Panc1 (cell line): ENCODE results near the gene RNF145.

Experiments used
- TF ChIP-seq, protein P1 (sequence below): fragments of 450-650 bp; IDR thresholded peaks from 2 replicates; pipeline ENCODE4 v1.5.1; 2017; ENCODE audit warnings: mild to moderate bottlenecking
- TF ChIP-seq, protein P2 (sequence below), 2 experiments: IDR thresholded peaks; 2 replicates each; pipeline ENCODE4 v1.6.1; 2011 to 2012; ENCODE audit warnings: low read depth in 2 of 2, control low read depth in 1 of 2, low read length in 1 of 2, mild to moderate bottlenecking in 1 of 2, moderate library complexity in 1 of 2; ENCODE audit not compliant: insufficient read depth in 1 of 2

DNA sequence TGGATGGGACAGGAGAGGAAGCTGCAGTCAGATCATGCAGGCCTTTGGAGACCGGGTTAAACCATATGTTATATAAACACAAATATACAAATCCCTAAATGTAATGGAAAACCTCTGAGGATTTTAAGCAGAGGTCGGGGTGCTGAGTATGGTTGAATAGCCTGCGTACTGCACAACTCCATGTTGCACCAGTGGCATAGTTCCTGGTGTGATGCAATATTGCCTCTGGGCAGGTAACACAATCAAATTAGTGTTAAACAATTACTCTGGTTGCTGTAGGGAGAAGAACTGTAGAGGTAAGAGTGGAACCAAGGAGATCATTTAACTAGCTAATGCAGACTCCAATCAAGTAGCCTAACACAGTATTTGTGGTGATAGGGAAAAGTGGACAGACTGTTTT is 21.3 kb upstream of the RNF145 start:
- TF ChIP-seq, protein P1, sequence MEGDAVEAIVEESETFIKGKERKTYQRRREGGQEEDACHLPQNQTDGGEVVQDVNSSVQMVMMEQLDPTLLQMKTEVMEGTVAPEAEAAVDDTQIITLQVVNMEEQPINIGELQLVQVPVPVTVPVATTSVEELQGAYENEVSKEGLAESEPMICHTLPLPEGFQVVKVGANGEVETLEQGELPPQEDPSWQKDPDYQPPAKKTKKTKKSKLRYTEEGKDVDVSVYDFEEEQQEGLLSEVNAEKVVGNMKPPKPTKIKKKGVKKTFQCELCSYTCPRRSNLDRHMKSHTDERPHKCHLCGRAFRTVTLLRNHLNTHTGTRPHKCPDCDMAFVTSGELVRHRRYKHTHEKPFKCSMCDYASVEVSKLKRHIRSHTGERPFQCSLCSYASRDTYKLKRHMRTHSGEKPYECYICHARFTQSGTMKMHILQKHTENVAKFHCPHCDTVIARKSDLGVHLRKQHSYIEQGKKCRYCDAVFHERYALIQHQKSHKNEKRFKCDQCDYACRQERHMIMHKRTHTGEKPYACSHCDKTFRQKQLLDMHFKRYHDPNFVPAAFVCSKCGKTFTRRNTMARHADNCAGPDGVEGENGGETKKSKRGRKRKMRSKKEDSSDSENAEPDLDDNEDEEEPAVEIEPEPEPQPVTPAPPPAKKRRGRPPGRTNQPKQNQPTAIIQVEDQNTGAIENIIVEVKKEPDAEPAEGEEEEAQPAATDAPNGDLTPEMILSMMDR = no peak
- TF ChIP-seq, protein P2, sequence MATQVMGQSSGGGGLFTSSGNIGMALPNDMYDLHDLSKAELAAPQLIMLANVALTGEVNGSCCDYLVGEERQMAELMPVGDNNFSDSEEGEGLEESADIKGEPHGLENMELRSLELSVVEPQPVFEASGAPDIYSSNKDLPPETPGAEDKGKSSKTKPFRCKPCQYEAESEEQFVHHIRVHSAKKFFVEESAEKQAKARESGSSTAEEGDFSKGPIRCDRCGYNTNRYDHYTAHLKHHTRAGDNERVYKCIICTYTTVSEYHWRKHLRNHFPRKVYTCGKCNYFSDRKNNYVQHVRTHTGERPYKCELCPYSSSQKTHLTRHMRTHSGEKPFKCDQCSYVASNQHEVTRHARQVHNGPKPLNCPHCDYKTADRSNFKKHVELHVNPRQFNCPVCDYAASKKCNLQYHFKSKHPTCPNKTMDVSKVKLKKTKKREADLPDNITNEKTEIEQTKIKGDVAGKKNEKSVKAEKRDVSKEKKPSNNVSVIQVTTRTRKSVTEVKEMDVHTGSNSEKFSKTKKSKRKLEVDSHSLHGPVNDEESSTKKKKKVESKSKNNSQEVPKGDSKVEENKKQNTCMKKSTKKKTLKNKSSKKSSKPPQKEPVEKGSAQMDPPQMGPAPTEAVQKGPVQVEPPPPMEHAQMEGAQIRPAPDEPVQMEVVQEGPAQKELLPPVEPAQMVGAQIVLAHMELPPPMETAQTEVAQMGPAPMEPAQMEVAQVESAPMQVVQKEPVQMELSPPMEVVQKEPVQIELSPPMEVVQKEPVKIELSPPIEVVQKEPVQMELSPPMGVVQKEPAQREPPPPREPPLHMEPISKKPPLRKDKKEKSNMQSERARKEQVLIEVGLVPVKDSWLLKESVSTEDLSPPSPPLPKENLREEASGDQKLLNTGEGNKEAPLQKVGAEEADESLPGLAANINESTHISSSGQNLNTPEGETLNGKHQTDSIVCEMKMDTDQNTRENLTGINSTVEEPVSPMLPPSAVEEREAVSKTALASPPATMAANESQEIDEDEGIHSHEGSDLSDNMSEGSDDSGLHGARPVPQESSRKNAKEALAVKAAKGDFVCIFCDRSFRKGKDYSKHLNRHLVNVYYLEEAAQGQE (IDR thresholded peaks at IDR 0.05; ENCODE audit: insufficient read depth in 1 of 2, low read depth in 2 of 2, low read length in 1 of 2) = no peak
